Measurements from ENCODE around the gene TLR8. TPM values are rescaled to one million over a fixed set of nuclear protein-coding genes. Genes with fewer than 3 reads are reported as not detected.

TLR8 gene
- total and polyA plus RNA-seq, 3 experiments from 2014 or later = 0.07 TPM; not detected in 2

- ChIA-PET POLR2A (no interaction called here), CTCF (no interaction called here)
- H3K27me3 ChIP-seq (ENCODE audit: insufficient read depth, low read length, poor library complexity, severe bottlenecking) = no peaks in the 10 kb centered on the region
- H3K36me3 Mint-ChIP-seq = no peaks in the 10 kb centered on the region
- no peak overlapping the region for H3K27ac Mint-ChIP-seq
- no peaks in the 10 kb centered on the region for H3K4me1 ChIP-seq (ENCODE audit: insufficient read depth, low read length)
- peaks cover 0 to 25% of the 10 kb centered on the region in 2 donors for H3K27me3 Mint-ChIP-seq
- DNase-seq = no peak
- H3K4me3 ChIP-seq (ENCODE audit: low read length) = no peak overlapping the region
- peaks cover 0 to 3% (median 0%) of the 10 kb centered on the region in 5 donors for H3K9me3 Mint-ChIP-seq
- no peak overlapping the region for H3K4me3 Mint-ChIP-seq
- no peaks in the 10 kb centered on the region for H3K9me3 ChIP-seq (ENCODE audit: low read length)
- no peak overlapping the region for H3K27ac ChIP-seq (ENCODE audit: low read depth, low read length)
- H3K36me3 ChIP-seq (ENCODE audit: insufficient read depth, low read length) = no peaks in the 10 kb centered on the region
- H3K4me1 Mint-ChIP-seq = peaks cover 9 to 29% (median 26%) of the 10 kb centered on the region in 3 donors
Measured at GRCh38 chrX:12891915-12892506, 14.4 kb upstream of the TLR8 start.

- no peaks in the 10 kb centered on the region for H3K9me3 ChIP-seq (ENCODE audit: low read length)
- ChIA-PET CTCF (no interaction called here), POLR2A (no interaction called here)
- Mint-ChIP-seq H3K4me1 (peaks cover 9 to 29% (median 26%) of the 10 kb centered on the region in 3 donors), H3K27me3 (peaks cover 0 to 25% of the 10 kb centered on the region in 2 donors), H3K36me3 (no peaks in the 10 kb centered on the region), H3K4me3 (no peak overlapping the region), H3K9me3 (peaks cover 0 to 3% (median 0%) of the 10 kb centered on the region in 5 donors), H3K27ac (no peak overlapping the region)
- H3K4me3 ChIP-seq (ENCODE audit: low read length) = no peak overlapping the region
- no peak for DNase-seq
- no peaks in the 10 kb centered on the region for H3K27me3 ChIP-seq (ENCODE audit: insufficient read depth, low read length, poor library complexity, severe bottlenecking)
- H3K36me3 ChIP-seq (ENCODE audit: insufficient read depth, low read length) = no peaks in the 10 kb centered on the region
- H3K27ac ChIP-seq (ENCODE audit: low read depth, low read length) = no peak overlapping the region
- no peaks in the 10 kb centered on the region for H3K4me1 ChIP-seq (ENCODE audit: insufficient read depth, low read length)
Measured at GRCh38 chrX:12892716-12893115, 13.7 kb upstream of the TLR8 start.

GRCh38 chrX:12894074-12895030 lies 12.1 kb upstream of the TLR8 start:
- H3K4me1 ChIP-seq (ENCODE audit: insufficient read depth, low read length) = no peaks in the 10 kb centered on the region
- CTCF ChIA-PET = no interaction called here
- no peaks in the 10 kb centered on the region for H3K27me3 ChIP-seq (ENCODE audit: insufficient read depth, low read length, poor library complexity, severe bottlenecking)
- POLR2A ChIA-PET = no interaction called here
- H3K4me3 Mint-ChIP-seq = no peak overlapping the region
- H3K9me3 ChIP-seq (ENCODE audit: low read length) = no peaks in the 10 kb centered on the region
- H3K27me3 Mint-ChIP-seq = peaks cover 0 to 26% of the 10 kb centered on the region in 2 donors
- H3K9me3 Mint-ChIP-seq = peaks cover 0 to 3% (median 0%) of the 10 kb centered on the region in 5 donors
- DNase-seq = peak; percentile 8 to 51 (median 13)
- no peak overlapping the region for H3K4me3 ChIP-seq (ENCODE audit: low read length)
- no peak overlapping the region for H3K27ac ChIP-seq (ENCODE audit: low read depth, low read length)
- no peaks in the 10 kb centered on the region for H3K36me3 Mint-ChIP-seq
- no peaks in the 10 kb centered on the region for H3K36me3 ChIP-seq (ENCODE audit: insufficient read depth, low read length)
- peaks cover 9 to 29% (median 26%) of the 10 kb centered on the region in 3 donors for H3K4me1 Mint-ChIP-seq
- no peak overlapping the region for H3K27ac Mint-ChIP-seq

GRCh38 chrX:12895866-12896265 lies 10.6 kb upstream of the TLR8 start:
- peaks cover 0 to 3% (median 0%) of the 10 kb centered on the region in 5 donors for H3K9me3 Mint-ChIP-seq
- no peak overlapping the region for H3K27ac Mint-ChIP-seq
- Histone ChIP-seq H3K4me1 (ENCODE audit: insufficient read depth, low read length) (no peaks in the 10 kb centered on the region), H3K27me3 (ENCODE audit: insufficient read depth, low read length, poor library complexity, severe bottlenecking) (no peaks in the 10 kb centered on the region), H3K36me3 (ENCODE audit: insufficient read depth, low read length) (no peaks in the 10 kb centered on the region), H3K27ac (ENCODE audit: low read depth, low read length) (no peak overlapping the region), H3K4me3 (ENCODE audit: low read length) (no peak overlapping the region), H3K9me3 (ENCODE audit: low read length) (no peaks in the 10 kb centered on the region)
- H3K27me3 Mint-ChIP-seq = peaks cover 0 to 23% of the 10 kb centered on the region in 2 donors
- ChIA-PET POLR2A (no interaction called here), CTCF (no interaction called here)
- H3K36me3 Mint-ChIP-seq = no peaks in the 10 kb centered on the region
- no peak overlapping the region for H3K4me3 Mint-ChIP-seq
- peaks cover 4 to 16% (median 11%) of the 10 kb centered on the region in 3 donors for H3K4me1 Mint-ChIP-seq
- DNase-seq = no peak

- no peak overlapping the region for H3K4me3 ChIP-seq (ENCODE audit: low read length)
- H3K4me1 ChIP-seq (ENCODE audit: insufficient read depth, low read length) = no peaks in the 10 kb centered on the region
- no peak for DNase-seq
- H3K27ac Mint-ChIP-seq = no peak overlapping the region
- H3K36me3 Mint-ChIP-seq = no peaks in the 10 kb centered on the region
- H3K27me3 Mint-ChIP-seq = peaks cover 0 to 20% of the 10 kb centered on the region in 2 donors
- peaks cover 4 to 16% (median 13%) of the 10 kb centered on the region in 3 donors for H3K4me1 Mint-ChIP-seq
- H3K36me3 ChIP-seq (ENCODE audit: insufficient read depth, low read length) = no peaks in the 10 kb centered on the region
- H3K4me3 Mint-ChIP-seq = no peak overlapping the region
- CTCF ChIA-PET = no interaction called here
- no peak overlapping the region for H3K27ac ChIP-seq (ENCODE audit: low read depth, low read length)
- POLR2A ChIA-PET = no interaction called here
- peaks cover 0 to 3% (median 0%) of the 10 kb centered on the region in 5 donors for H3K9me3 Mint-ChIP-seq
- H3K9me3 ChIP-seq (ENCODE audit: low read length) = no peaks in the 10 kb centered on the region
- H3K27me3 ChIP-seq (ENCODE audit: insufficient read depth, low read length, poor library complexity, severe bottlenecking) = no peaks in the 10 kb centered on the region
Measured at GRCh38 chrX:12896935-12897334, 9.5 kb upstream of the TLR8 start.

GRCh38 chrX:12898073-12898472 lies 8.3 kb upstream of the TLR8 start:
- CTCF ChIA-PET = no interaction called here
- no peaks in the 10 kb centered on the region for H3K27me3 ChIP-seq (ENCODE audit: insufficient read depth, low read length, poor library complexity, severe bottlenecking)

GRCh38 chrX:12899506-12899905 lies 6.9 kb upstream of the TLR8 start:
- DNase-seq = no peak
- H3K27ac Mint-ChIP-seq = no peak overlapping the region
- Histone ChIP-seq H3K27me3 (ENCODE audit: insufficient read depth, low read length, poor library complexity, severe bottlenecking) (no peaks in the 10 kb centered on the region), H3K27ac (ENCODE audit: low read depth, low read length) (no peak overlapping the region), H3K4me3 (ENCODE audit: low read length) (no peak overlapping the region), H3K4me1 (ENCODE audit: insufficient read depth, low read length) (no peaks in the 10 kb centered on the region), H3K36me3 (ENCODE audit: insufficient read depth, low read length) (no peaks in the 10 kb centered on the region), H3K9me3 (ENCODE audit: low read length) (no peaks in the 10 kb centered on the region)
- no peaks in the 10 kb centered on the region for H3K36me3 Mint-ChIP-seq
- peaks cover 0 to 16% of the 10 kb centered on the region in 2 donors for H3K27me3 Mint-ChIP-seq
- H3K4me3 Mint-ChIP-seq = no peak overlapping the region
- CTCF ChIA-PET = no interaction called here
- H3K4me1 Mint-ChIP-seq = peaks cover 0 to 5% (median 3%) of the 10 kb centered on the region in 3 donors
- POLR2A ChIA-PET = no interaction called here
- no peaks in the 10 kb centered on the region for H3K9me3 Mint-ChIP-seq

More at GRCh38 chrX:12898073-12898472, 8.3 kb upstream of the TLR8 start:
- Histone ChIP-seq H3K36me3 (ENCODE audit: insufficient read depth, low read length) (no peaks in the 10 kb centered on the region), H3K27ac (ENCODE audit: low read depth, low read length) (no peak overlapping the region), H3K4me3 (ENCODE audit: low read length) (no peak overlapping the region), H3K9me3 (ENCODE audit: low read length) (no peaks in the 10 kb centered on the region), H3K4me1 (ENCODE audit: insufficient read depth, low read length) (no peaks in the 10 kb centered on the region)
- H3K36me3 Mint-ChIP-seq = no peaks in the 10 kb centered on the region
- no peaks in the 10 kb centered on the region for H3K9me3 Mint-ChIP-seq
- H3K4me3 Mint-ChIP-seq = no peak overlapping the region
- peaks cover 0 to 21% of the 10 kb centered on the region in 2 donors for H3K27me3 Mint-ChIP-seq
- POLR2A ChIA-PET = no interaction called here
- H3K4me1 Mint-ChIP-seq = peaks cover 4 to 10% (median 8%) of the 10 kb centered on the region in 3 donors
- no peak overlapping the region for H3K27ac Mint-ChIP-seq
- no peak for DNase-seq

- no peaks in the 10 kb centered on the region for H3K36me3 ChIP-seq (ENCODE audit: insufficient read depth, low read length)
- H3K27ac Mint-ChIP-seq = peak overlapping the region in 1 of 8 donors; percentile 43
- H3K4me1 Mint-ChIP-seq = peaks cover 0 to 5% (median 3%) of the 10 kb centered on the region in 3 donors
- POLR2A ChIA-PET = no interaction called here
- no peaks in the 10 kb centered on the region for H3K9me3 Mint-ChIP-seq
- H3K9me3 ChIP-seq (ENCODE audit: low read length) = no peaks in the 10 kb centered on the region
- CTCF ChIA-PET = no interaction called here
- H3K4me3 ChIP-seq (ENCODE audit: low read length) = no peak overlapping the region
- peak; percentile 32 to 66 (median 41) for DNase-seq
- H3K36me3 Mint-ChIP-seq = no peaks in the 10 kb centered on the region
- no peak overlapping the region for H3K27ac ChIP-seq (ENCODE audit: low read depth, low read length)
- H3K4me1 ChIP-seq (ENCODE audit: insufficient read depth, low read length) = no peaks in the 10 kb centered on the region
- H3K27me3 ChIP-seq (ENCODE audit: insufficient read depth, low read length, poor library complexity, severe bottlenecking) = no peaks in the 10 kb centered on the region
- no peak overlapping the region for H3K4me3 Mint-ChIP-seq
- peaks cover 0 to 13% of the 10 kb centered on the region in 2 donors for H3K27me3 Mint-ChIP-seq
Measured at GRCh38 chrX:12901486-12901885, 4.9 kb upstream of the TLR8 start.

Measured in CD8-positive, alpha-beta memory T cell (primary cell).